H9 (cell line): Measurements from ENCODE around the gene SLC6A7. TPM values are rescaled to one million over a fixed set of nuclear protein-coding genes. Genes with fewer than 3 reads are reported as not detected.

Source experiments
- DNase-seq: peaks from one replicate; pipeline ENCODE4 v3.0.0-alpha.2; 2017
- H2AFZ ChIP-seq: one replicate; pipeline ENCODE4 v1.6.1; 2013; ENCODE audit warnings: mild to moderate bottlenecking, low read length, control low read depth, moderate library complexity
- H2AK5ac ChIP-seq: 2 replicates; pipeline ENCODE4 v1.6.1; 2013; ENCODE audit warnings: low read length, control low read depth, mixed read lengths; ENCODE audit not compliant: insufficient read length
- H2BK120ac ChIP-seq: one replicate; pipeline ENCODE4 v1.6.1; 2013; ENCODE audit warnings: low read depth, mild to moderate bottlenecking, low read length, control low read depth, inconsistent platforms; ENCODE audit not compliant: poor library complexity, severe bottlenecking
- H2BK12ac ChIP-seq: 2 replicates; pipeline ENCODE4 v1.6.1; 2013; ENCODE audit warnings: low read length, control low read depth, mixed read lengths, low read depth; ENCODE audit not compliant: insufficient read length
- H2BK15ac ChIP-seq: 2 replicates; pipeline ENCODE4 v1.6.1; 2013; ENCODE audit warnings: low read depth, low read length, control low read depth
- H2BK20ac ChIP-seq: one replicate; pipeline ENCODE4 v1.6.1; 2013; ENCODE audit warnings: low read depth, mild to moderate bottlenecking, low read length, control low read depth, inconsistent platforms; ENCODE audit not compliant: poor library complexity, severe bottlenecking
- H2BK5ac ChIP-seq: 2 replicates; pipeline ENCODE4 v1.6.1; 2013; ENCODE audit warnings: low read length, control low read depth, mixed read lengths; ENCODE audit not compliant: insufficient read length
- H3K14ac ChIP-seq: 2 replicates; pipeline ENCODE4 v1.6.1; 2013; ENCODE audit warnings: low read length, control low read depth; ENCODE audit not compliant: insufficient read depth
- H3K18ac ChIP-seq: 2 replicates; pipeline ENCODE4 v1.6.1; 2013; ENCODE audit warnings: low read depth, mild to moderate bottlenecking, mixed read lengths, low read length, control low read depth; ENCODE audit not compliant: insufficient read length
- H3K23ac ChIP-seq: 2 replicates; pipeline ENCODE4 v1.6.1; 2013; ENCODE audit warnings: low read length, control low read depth, mixed read lengths, low read depth; ENCODE audit not compliant: insufficient read length
- H3K23me2 ChIP-seq: 2 replicates; pipeline ENCODE4 v1.6.1; 2013; ENCODE audit warnings: low read depth, mild to moderate bottlenecking, mixed read lengths, low read length, control low read depth; ENCODE audit not compliant: insufficient read length, poor library complexity, severe bottlenecking
- H3K27ac ChIP-seq: 2 replicates; pipeline ENCODE4 v1.5.1; 2013; ENCODE audit warnings: low read length, control low read depth, mixed read lengths, low read depth; ENCODE audit not compliant: insufficient read length
- H3K27me3 ChIP-seq: 2 replicates; pipeline ENCODE4 v1.6.1; 2013; ENCODE audit warnings: low read length, control low read depth, inconsistent platforms; ENCODE audit not compliant: insufficient read depth
- H3K4ac ChIP-seq: 2 replicates; pipeline ENCODE4 v1.6.1; 2013; ENCODE audit warnings: low read depth, mild to moderate bottlenecking, control low read depth, inconsistent platforms, low read length, moderate library complexity
- H3K4me1 ChIP-seq: 2 replicates; pipeline ENCODE4 v1.6.1; 2013; ENCODE audit warnings: low read length, control low read depth, inconsistent platforms; ENCODE audit not compliant: insufficient read depth
- H3K4me2 ChIP-seq: 2 replicates; pipeline ENCODE4 v1.6.1; 2013; ENCODE audit warnings: low read length, control low read depth, mixed read lengths; ENCODE audit not compliant: insufficient read length, insufficient read depth
- H3K56ac ChIP-seq: 2 replicates; pipeline ENCODE4 v1.6.1; 2013; ENCODE audit warnings: low read depth, mild to moderate bottlenecking, mixed read lengths, low read length, control low read depth; ENCODE audit not compliant: insufficient read length
- H3K79me1 ChIP-seq: 2 replicates; pipeline ENCODE4 v1.6.1; 2013; ENCODE audit warnings: low read depth, mild to moderate bottlenecking, moderate library complexity, low read length, control low read depth, inconsistent platforms; ENCODE audit not compliant: insufficient read depth, poor library complexity, severe bottlenecking
- H3K79me2 ChIP-seq: 2 replicates; pipeline ENCODE4 v1.6.1; 2013; ENCODE audit warnings: low read length, control low read depth, inconsistent platforms; ENCODE audit not compliant: insufficient read depth
- H3K9ac ChIP-seq: 2 replicates; pipeline ENCODE4 v1.6.1; 2013; ENCODE audit warnings: low read length, control low read depth, mixed read lengths; ENCODE audit not compliant: insufficient read length; ENCODE audit errors: extremely low read depth
- H3K9me3 ChIP-seq: one replicate; pipeline ENCODE4 v1.6.1; 2013; ENCODE audit warnings: low read depth, low read length, inconsistent platforms; ENCODE audit not compliant: control insufficient read depth
- H3T11ph ChIP-seq: one replicate; pipeline ENCODE4 v1.6.1; 2013; ENCODE audit warnings: mild to moderate bottlenecking, low read length, control low read depth, inconsistent platforms
- H4K20me1 ChIP-seq: one replicate; pipeline ENCODE4 v1.6.1; 2013; ENCODE audit not compliant: control insufficient read depth, insufficient read length, insufficient read depth
- H4K5ac ChIP-seq: 2 replicates; pipeline ENCODE4 v1.6.1; 2013; ENCODE audit warnings: low read depth, mild to moderate bottlenecking, mixed read lengths, low read length, control low read depth; ENCODE audit not compliant: insufficient read length
- H4K8ac ChIP-seq: replicated peaks from 2 replicates; pipeline ENCODE4 v1.6.1; 2013; ENCODE audit warnings: low read length, control low read depth, mixed read lengths, low read depth; ENCODE audit not compliant: insufficient read length
- H4K91ac ChIP-seq: 2 replicates; pipeline ENCODE4 v1.6.1; 2013; ENCODE audit warnings: low read depth, mild to moderate bottlenecking, moderate library complexity, mixed read lengths, low read length, control low read depth; ENCODE audit not compliant: insufficient read length
- H3K27ac Mint-ChIP-seq, 3 experiments: 2 replicates in 2 of 3; 3 replicates in 1 of 3; pipeline ENCODE4 v1.8.0; 2020 to 2021; ENCODE audit warnings: mixed read lengths in 3 of 3, mild to moderate bottlenecking in 1 of 3, moderate library complexity in 1 of 3
- H3K27me3 Mint-ChIP-seq: 2 replicates; pipeline ENCODE4 v1.8.0; 2021; ENCODE audit warnings: low read depth, mild to moderate bottlenecking, moderate library complexity, mixed read lengths
- H3K36me3 Mint-ChIP-seq, 3 experiments: 2 replicates in 2 of 3; 3 replicates in 1 of 3; pipeline ENCODE4 v1.8.0; 2020 to 2021; ENCODE audit warnings: low read depth in 3 of 3, mixed read lengths in 3 of 3; ENCODE audit not compliant: insufficient read depth in 1 of 3
- H3K4me1 Mint-ChIP-seq, 2 experiments: 2 replicates each; pipeline ENCODE4 v1.8.0; 2020; ENCODE audit warnings: mixed read lengths in 2 of 2
- H3K4me3 Mint-ChIP-seq, 2 experiments: 2 replicates in 1 of 2; 3 replicates in 1 of 2; pipeline ENCODE4 v1.8.0; 2020 to 2021; ENCODE audit warnings: mild to moderate bottlenecking in 2 of 2, mixed read lengths in 2 of 2, moderate library complexity in 1 of 2
- H3K9me3 Mint-ChIP-seq, 2 experiments: 2 replicates in 1 of 2; 3 replicates in 1 of 2; pipeline ENCODE4 v1.8.0; 2020; ENCODE audit warnings: mild to moderate bottlenecking in 2 of 2, mixed read lengths in 2 of 2, moderate library complexity in 1 of 2
- CTCF ChIP-seq: fragments of 200-600 bp; sonication (generic); conservative IDR thresholded peaks from 3 replicates; pipeline ENCODE4 v1.8.0; 2021; ENCODE audit warnings: antibody characterized with exemption, mild to moderate bottlenecking
- WGBS: extraction: QIAGEN DNeasy Blood & Tissue Kit; methylation state at CpG from one replicate; pipeline ENCODE4 v1.1.7; 2013; ENCODE audit warnings: missing lambda C conversion rate, low lambda C conversion rate, mixed read lengths; ENCODE audit not compliant: insufficient read length; ENCODE audit errors: extremely low coverage; 5-methylcytosine and 5-hydroxymethylcytosine counted together
- total RNA-seq: library from RNA; stranded (reverse); gene quantifications from 2 replicates; pipeline ENCODE4 v1.2.1, GENCODE V29; 2021

The SLC6A7 gene
- total RNA-seq, 1 experiment from 2014 or later: not detected

GRCh38 chr5:150254774-150255173 lies 64.9 kb downstream of the SLC6A7 start:
- Histone ChIP-seq H3K18ac (no peak overlapping the region), H2BK5ac (no peak overlapping the region), H3K4me1 (no peaks in the 10 kb centered on the region; the same call in 1 of the 2 replicates), H4K5ac (no peak overlapping the region), H3K4me2 (no peak overlapping the region), H4K20me1 (no peaks in the 10 kb centered on the region), H3K4ac (no peak overlapping the region), H3K79me1 (no peaks in the 10 kb centered on the region), H2AFZ (no peak overlapping the region), H4K91ac (no peak overlapping the region), H3K9ac (no peak overlapping the region), H3K23ac (no peak overlapping the region), H2BK20ac (no peak overlapping the region), H3K79me2 (no peaks in the 10 kb centered on the region), H2AK5ac (no peak overlapping the region), H3K23me2 (no peaks in the 10 kb centered on the region), H3T11ph (no peak overlapping the region), H3K56ac (no peak overlapping the region), H2BK120ac (no peak overlapping the region), H2BK12ac (no peak overlapping the region), H3K14ac (no peak overlapping the region), H3K27ac (no peak overlapping the region), H3K27me3 (no peaks in the 10 kb centered on the region), H4K8ac (no peak overlapping the region), H2BK15ac (no peak overlapping the region), H3K9me3 (no peaks in the 10 kb centered on the region)
- Mint-ChIP-seq H3K36me3 (no peaks in the 10 kb centered on the region; a peak in 1 of 7 replicates), H3K27me3 (peaks cover 1% of the 10 kb centered on the region; the same call in 1 of the 2 replicates), H3K4me1 (peaks cover 5 to 14% of the 10 kb centered on the region in 2 experiments), H3K9me3 (no peaks in the 10 kb centered on the region), H3K27ac (no peak overlapping the region), H3K4me3 (no peak overlapping the region)
- no peak for TF ChIP-seq CTCF
- DNase-seq: no peak
- no CpG with 5 or more reads among the region's 4 CpGs for WGBS
